ENCODE data around the gene CPAMD8.
"Not testable (repeated sequence)": the region's sequence is repeated elsewhere in the genome, so short reads cannot be mapped to it uniquely, and the experiment has no call there.

Gene CPAMD8

GRCh38 chr19:16960996-16961822 is 65.4 kb downstream of the CPAMD8 start:
- H3K27ac ChIP-seq (ENCODE audit: insufficient read depth in 1 of 2, low read depth in 1 of 2, low read length in 2 of 2, poor library complexity in 1 of 2, severe bottlenecking in 2 of 2); H3K9me3 ChIP-seq (ENCODE audit: control extremely low read depth in 1 of 5, control insufficient read depth in 4 of 5, insufficient read depth in 2 of 5, low read depth in 1 of 5, low read length in 4 of 5); H3K4me1 ChIP-seq (ENCODE audit: control extremely low read depth in 1 of 4, control insufficient read depth in 4 of 4, insufficient read depth in 4 of 4, low read length in 3 of 4); H3K27me3 ChIP-seq (replicated peaks in 2 of 5; ENCODE audit: control insufficient read depth in 4 of 5, insufficient read depth in 5 of 5, low read length in 4 of 5); POLR2A ChIA-PET; H3K36me3 ChIP-seq (ENCODE audit: control insufficient read depth in 4 of 4, insufficient read depth in 4 of 4, low read length in 3 of 4); DNase-seq; CTCF ChIA-PET; H3K4me3 ChIP-seq (ENCODE audit: control insufficient read depth in 1 of 7, extremely low read depth in 1 of 7, insufficient read depth in 4 of 7, low read depth in 2 of 7, low read length in 6 of 7): not testable (repeated sequence)
- 96% methylated on average over 19 of the region's 20 CpGs for WGBS (ENCODE audit: insufficient coverage)

- DNase-seq; CTCF ChIA-PET; H3K27ac ChIP-seq (ENCODE audit: insufficient read depth in 1 of 2, low read depth in 1 of 2, low read length in 2 of 2, poor library complexity in 1 of 2, severe bottlenecking in 2 of 2); H3K27me3 ChIP-seq (replicated peaks in 2 of 5; ENCODE audit: control insufficient read depth in 4 of 5, insufficient read depth in 5 of 5, low read length in 4 of 5); H3K36me3 ChIP-seq (ENCODE audit: control insufficient read depth in 4 of 4, insufficient read depth in 4 of 4, low read length in 3 of 4); H3K4me1 ChIP-seq (ENCODE audit: control extremely low read depth in 1 of 4, control insufficient read depth in 4 of 4, insufficient read depth in 4 of 4, low read length in 3 of 4); H3K4me3 ChIP-seq (ENCODE audit: control insufficient read depth in 1 of 7, extremely low read depth in 1 of 7, insufficient read depth in 4 of 7, low read depth in 2 of 7, low read length in 6 of 7); H3K9me3 ChIP-seq (ENCODE audit: control extremely low read depth in 1 of 5, control insufficient read depth in 4 of 5, insufficient read depth in 2 of 5, low read depth in 1 of 5, low read length in 4 of 5): not testable (repeated sequence)
- POLR2A ChIA-PET: interaction anchor here (0.6 kb wide), 1 partner anchor 28 kb away, joined by 4 read pairs; no protein-coding TSS in a partner anchor
Observed at GRCh38 chr19:16958277-16958676, 68.3 kb downstream of the CPAMD8 start.

- CTCF ChIA-PET: no interaction called here
- POLR2A ChIA-PET: interaction anchor here (0.6 kb wide), 1 partner anchor 28 kb away, joined by 4 read pairs; no protein-coding TSS in a partner anchor
- Histone ChIP-seq H3K4me1 (ENCODE audit: control extremely low read depth in 1 of 4, control insufficient read depth in 4 of 4, insufficient read depth in 4 of 4, low read length in 3 of 4) (no peaks in the 10 kb centered on the region), H3K9me3 (ENCODE audit: control extremely low read depth in 1 of 5, control insufficient read depth in 4 of 5, insufficient read depth in 2 of 5, low read depth in 1 of 5, low read length in 4 of 5) (peaks cover 0 to 6% (median 2%) of the 10 kb centered on the region in 5 experiments), H3K36me3 (ENCODE audit: control insufficient read depth in 4 of 4, insufficient read depth in 4 of 4, low read length in 3 of 4) (no peaks in the 10 kb centered on the region), H3K27me3 (replicated peaks in 2 of 5; ENCODE audit: control insufficient read depth in 4 of 5, insufficient read depth in 5 of 5, low read length in 4 of 5) (peaks cover 0 to 3% (median 0%) of the 10 kb centered on the region in 5 experiments), H3K4me3 (ENCODE audit: control insufficient read depth in 1 of 7, extremely low read depth in 1 of 7, insufficient read depth in 4 of 7, low read depth in 2 of 7, low read length in 6 of 7) (no peak overlapping the region), H3K27ac (ENCODE audit: insufficient read depth in 1 of 2, low read depth in 1 of 2, low read length in 2 of 2, poor library complexity in 1 of 2, severe bottlenecking in 2 of 2) (no peak overlapping the region)
- no peak for DNase-seq
- 100% methylated on average over 1 of the region's 4 CpGs for WGBS (ENCODE audit: insufficient coverage)
Observed at GRCh38 chr19:16957855-16958254, 68.8 kb downstream of the CPAMD8 start.

GRCh38 chr19:16957151-16957701 is 69.4 kb downstream of the CPAMD8 start:
- 74% methylated on average over 9 of the region's 9 CpGs for WGBS (ENCODE audit: insufficient coverage)

GRCh38 chr19:16955161-16955560 is 71.4 kb downstream of the CPAMD8 start:
- peaks cover 0 to 2% (median 0%) of the 10 kb centered on the region in 5 experiments for H3K27me3 ChIP-seq (replicated peaks in 2 of 5; ENCODE audit: control insufficient read depth in 4 of 5, insufficient read depth in 5 of 5, low read length in 4 of 5)
- H3K27ac ChIP-seq (ENCODE audit: insufficient read depth in 1 of 2, low read depth in 1 of 2, low read length in 2 of 2, poor library complexity in 1 of 2, severe bottlenecking in 2 of 2): no peak overlapping the region
- WGBS (ENCODE audit: insufficient coverage): 93% methylated on average over 3 of the region's 4 CpGs
- no peaks in the 10 kb centered on the region for H3K4me1 ChIP-seq (ENCODE audit: control extremely low read depth in 1 of 4, control insufficient read depth in 4 of 4, insufficient read depth in 4 of 4, low read length in 3 of 4)
- ChIA-PET CTCF (no interaction called here), POLR2A (no interaction called here)
- peaks cover 0 to 6% (median 2%) of the 10 kb centered on the region in 5 experiments for H3K9me3 ChIP-seq (ENCODE audit: control extremely low read depth in 1 of 5, control insufficient read depth in 4 of 5, insufficient read depth in 2 of 5, low read depth in 1 of 5, low read length in 4 of 5)
- H3K4me3 ChIP-seq (ENCODE audit: control insufficient read depth in 1 of 7, extremely low read depth in 1 of 7, insufficient read depth in 4 of 7, low read depth in 2 of 7, low read length in 6 of 7): no peak overlapping the region
- H3K36me3 ChIP-seq (ENCODE audit: control insufficient read depth in 4 of 4, insufficient read depth in 4 of 4, low read length in 3 of 4): no peaks in the 10 kb centered on the region
- no peak for DNase-seq

More at GRCh38 chr19:16957151-16957701, 69.4 kb downstream of the CPAMD8 start:
- DNase-seq: no peak
- H3K36me3 ChIP-seq (ENCODE audit: control insufficient read depth in 4 of 4, insufficient read depth in 4 of 4, low read length in 3 of 4): no peaks in the 10 kb centered on the region
- ChIA-PET CTCF (no interaction called here), POLR2A (no interaction called here)
- H3K4me3 ChIP-seq (ENCODE audit: control insufficient read depth in 1 of 7, extremely low read depth in 1 of 7, insufficient read depth in 4 of 7, low read depth in 2 of 7, low read length in 6 of 7): no peak overlapping the region
- H3K27me3 ChIP-seq (replicated peaks in 2 of 5; ENCODE audit: control insufficient read depth in 4 of 5, insufficient read depth in 5 of 5, low read length in 4 of 5): peaks cover 0 to 3% (median 0%) of the 10 kb centered on the region in 5 experiments
- H3K27ac ChIP-seq (ENCODE audit: insufficient read depth in 1 of 2, low read depth in 1 of 2, low read length in 2 of 2, poor library complexity in 1 of 2, severe bottlenecking in 2 of 2): no peak overlapping the region
- H3K4me1 ChIP-seq (ENCODE audit: control extremely low read depth in 1 of 4, control insufficient read depth in 4 of 4, insufficient read depth in 4 of 4, low read length in 3 of 4): no peaks in the 10 kb centered on the region
- H3K9me3 ChIP-seq (ENCODE audit: control extremely low read depth in 1 of 5, control insufficient read depth in 4 of 5, insufficient read depth in 2 of 5, low read depth in 1 of 5, low read length in 4 of 5): peaks cover 0 to 6% (median 2%) of the 10 kb centered on the region in 5 experiments

GRCh38 chr19:16952046-16952445 is 74.6 kb downstream of the CPAMD8 start:
- ChIA-PET CTCF (no interaction called here), POLR2A (no interaction called here)
- WGBS (ENCODE audit: insufficient coverage): 100% methylated on average over 8 of the region's 9 CpGs
- peaks cover 0 to 6% (median 2%) of the 10 kb centered on the region in 5 experiments for H3K9me3 ChIP-seq (ENCODE audit: control extremely low read depth in 1 of 5, control insufficient read depth in 4 of 5, insufficient read depth in 2 of 5, low read depth in 1 of 5, low read length in 4 of 5)
- H3K27me3 ChIP-seq (replicated peaks in 2 of 5; ENCODE audit: control insufficient read depth in 4 of 5, insufficient read depth in 5 of 5, low read length in 4 of 5): no peaks in the 10 kb centered on the region
- no peak for DNase-seq
- H3K4me1 ChIP-seq (ENCODE audit: control extremely low read depth in 1 of 4, control insufficient read depth in 4 of 4, insufficient read depth in 4 of 4, low read length in 3 of 4): no peaks in the 10 kb centered on the region
- no peaks in the 10 kb centered on the region for H3K36me3 ChIP-seq (ENCODE audit: control insufficient read depth in 4 of 4, insufficient read depth in 4 of 4, low read length in 3 of 4)
- no peak overlapping the region for H3K4me3 ChIP-seq (ENCODE audit: control insufficient read depth in 1 of 7, extremely low read depth in 1 of 7, insufficient read depth in 4 of 7, low read depth in 2 of 7, low read length in 6 of 7)
- H3K27ac ChIP-seq (ENCODE audit: insufficient read depth in 1 of 2, low read depth in 1 of 2, low read length in 2 of 2, poor library complexity in 1 of 2, severe bottlenecking in 2 of 2): no peak overlapping the region

- ChIA-PET CTCF (no interaction called here), POLR2A (no interaction called here)
Observed at GRCh38 chr19:16951529-16951928, 75.1 kb downstream of the CPAMD8 start.

More at GRCh38 chr19:16951529-16951928, 75.1 kb downstream of the CPAMD8 start:
- H3K4me3 ChIP-seq (ENCODE audit: control insufficient read depth in 1 of 7, extremely low read depth in 1 of 7, insufficient read depth in 4 of 7, low read depth in 2 of 7, low read length in 6 of 7): no peak overlapping the region
- no peaks in the 10 kb centered on the region for H3K4me1 ChIP-seq (ENCODE audit: control extremely low read depth in 1 of 4, control insufficient read depth in 4 of 4, insufficient read depth in 4 of 4, low read length in 3 of 4)
- peaks cover 0 to 6% (median 2%) of the 10 kb centered on the region in 5 experiments for H3K9me3 ChIP-seq (ENCODE audit: control extremely low read depth in 1 of 5, control insufficient read depth in 4 of 5, insufficient read depth in 2 of 5, low read depth in 1 of 5, low read length in 4 of 5)
- no peaks in the 10 kb centered on the region for H3K36me3 ChIP-seq (ENCODE audit: control insufficient read depth in 4 of 4, insufficient read depth in 4 of 4, low read length in 3 of 4)
- no peak for DNase-seq
- WGBS (ENCODE audit: insufficient coverage): 97% methylated on average over 4 of the region's 6 CpGs
- H3K27ac ChIP-seq (ENCODE audit: insufficient read depth in 1 of 2, low read depth in 1 of 2, low read length in 2 of 2, poor library complexity in 1 of 2, severe bottlenecking in 2 of 2): no peak overlapping the region
- H3K27me3 ChIP-seq (replicated peaks in 2 of 5; ENCODE audit: control insufficient read depth in 4 of 5, insufficient read depth in 5 of 5, low read length in 4 of 5): no peaks in the 10 kb centered on the region
